Jurkat, Clone E6-1 (cell line): ENCODE measurements around the gene NOVA1.
A peak's percentile ranks its signal among the peaks of the same experiment; 100 is the strongest.

Experiments
- DNase-seq: peaks from one replicate; pipeline ENCODE4 v3.0.0-alpha.2; 2011; ENCODE audit warnings: low read depth, low spot score
- H3K4me3 ChIP-seq: 2 replicates; pipeline ENCODE4 v1.5.1; 2011; ENCODE audit warnings: mild to moderate bottlenecking, low read length, control low read depth, moderate library complexity

Gene NOVA1

DNA sequence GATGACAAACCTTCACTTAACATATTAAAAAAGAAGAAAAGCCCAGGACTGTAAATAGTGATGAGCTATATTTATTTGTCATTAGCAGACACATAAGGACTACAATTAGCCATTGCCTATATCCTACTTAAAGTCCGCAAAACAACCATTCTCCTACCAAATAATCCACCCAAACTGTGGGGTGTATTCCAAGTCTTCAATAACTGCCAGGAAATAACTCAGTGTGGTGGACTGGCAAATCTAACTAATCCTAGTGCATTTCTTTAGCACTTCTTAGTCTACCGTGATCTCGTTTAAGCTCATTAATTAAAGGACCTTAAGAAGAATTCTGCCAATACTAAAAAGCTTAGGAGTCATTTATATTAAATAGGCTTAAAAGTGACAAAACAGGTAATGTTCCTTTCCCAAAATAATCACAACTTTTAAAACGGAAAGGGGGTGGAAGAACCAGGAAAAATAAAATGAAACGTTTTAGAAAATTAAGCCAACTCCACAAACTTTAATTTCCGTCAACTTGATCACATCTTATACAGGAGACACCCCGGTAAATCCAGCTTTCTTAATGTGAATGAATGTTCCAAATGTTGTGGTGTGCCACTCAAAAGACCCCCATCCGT is 1.8 kb downstream of the NOVA1 start:
- DNase-seq = no peak
- H3K4me3 ChIP-seq = peak overlapping the region; percentile 66

DNA sequence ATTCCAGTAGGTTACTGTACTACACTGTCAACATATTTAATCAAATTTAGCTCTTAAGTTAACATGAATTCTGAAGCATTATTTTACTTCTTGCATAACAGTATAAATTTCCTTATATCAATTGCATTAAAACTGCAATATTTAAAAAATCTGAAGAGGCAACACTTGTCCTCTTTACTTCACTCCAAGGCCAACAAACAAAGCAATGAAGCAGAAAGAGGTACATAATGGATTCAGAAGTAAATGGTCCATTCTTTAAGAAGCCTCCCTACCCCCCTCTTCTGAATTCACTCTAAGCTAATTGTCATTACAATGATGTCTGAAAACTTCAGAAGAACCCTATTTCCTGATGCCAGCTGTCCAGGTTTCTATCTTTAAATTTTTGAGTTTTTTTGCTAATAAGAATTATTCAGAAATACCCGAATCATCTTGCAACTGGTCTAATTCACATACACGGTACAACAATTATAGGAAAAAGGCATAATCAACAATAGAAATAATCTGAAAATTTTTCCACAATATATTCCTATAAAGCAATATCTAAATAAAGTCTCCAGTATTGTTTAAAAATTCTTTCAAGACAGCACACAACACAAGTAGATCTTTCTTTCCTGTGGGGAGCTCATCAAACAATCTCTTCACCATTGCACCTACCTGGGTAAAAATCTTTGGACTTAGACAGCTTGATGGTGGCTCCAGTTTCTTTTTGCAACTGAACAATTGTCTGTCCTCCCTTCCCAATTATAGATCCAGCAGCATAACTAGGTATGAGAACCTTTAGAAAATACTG is 2.9 kb downstream of the NOVA1 start:
- DNase-seq = no peak
- no peak overlapping the region for H3K4me3 ChIP-seq

DNA sequence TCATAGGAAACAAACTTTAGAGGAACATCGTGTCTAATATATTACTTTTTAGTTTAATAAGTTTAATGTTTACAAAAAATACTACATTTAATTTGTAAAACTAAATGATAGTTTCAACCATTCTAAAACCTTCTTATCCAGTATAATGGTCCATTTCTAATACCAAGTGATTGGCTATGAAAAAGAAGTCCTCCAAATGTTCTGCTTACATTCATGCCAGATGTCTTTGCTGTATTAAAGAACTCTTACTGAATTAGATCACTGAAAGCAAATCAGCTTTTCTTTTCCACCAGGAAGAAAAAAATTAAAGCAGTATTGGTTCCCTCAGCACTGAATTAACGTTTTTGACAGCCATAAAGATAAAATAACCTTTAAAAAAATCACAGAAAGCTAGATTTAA is 3.7 kb downstream of the NOVA1 start:
- no peak overlapping the region for H3K4me3 ChIP-seq
- DNase-seq = no peak

DNA sequence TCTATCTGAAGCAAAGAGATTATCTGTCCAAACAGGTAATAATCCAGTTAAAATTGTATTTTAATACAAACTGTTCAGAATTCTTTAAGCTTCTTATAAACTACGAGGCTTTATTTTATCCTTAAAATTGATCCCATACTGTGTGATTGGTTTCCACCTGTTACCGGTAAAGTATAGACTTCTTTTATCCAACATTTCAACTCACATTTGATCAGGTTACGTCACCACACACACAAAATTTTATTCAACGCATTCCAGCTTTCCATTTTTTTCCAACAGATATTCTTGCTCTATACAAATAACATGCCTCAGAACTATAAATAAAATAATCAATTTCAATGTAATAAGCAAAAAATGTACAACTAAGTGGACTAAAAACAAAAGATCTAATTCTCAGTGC is 4.5 kb downstream of the NOVA1 start:
- H3K4me3 ChIP-seq = no peak overlapping the region
- no peak for DNase-seq

DNA sequence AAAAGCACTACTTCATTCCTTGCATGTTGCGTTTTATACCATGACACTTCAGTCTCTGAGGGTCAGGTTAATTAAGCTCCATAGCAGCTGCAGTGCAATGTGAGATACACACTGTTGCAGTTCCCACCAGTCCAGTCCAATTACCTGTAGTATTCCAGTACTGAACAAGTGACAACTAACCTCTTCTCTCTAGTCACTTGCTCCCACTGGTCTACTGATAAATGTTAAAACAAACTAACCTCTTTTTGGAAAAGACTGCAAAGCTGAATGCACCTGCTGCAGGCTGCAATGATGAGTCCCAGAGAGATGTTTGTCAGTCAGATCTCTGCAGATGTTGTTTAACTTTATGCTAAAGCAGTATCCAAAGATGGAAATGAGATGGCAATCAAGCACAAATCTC is 7.9 kb downstream of the NOVA1 start:
- DNase-seq = no peak
- no peak overlapping the region for H3K4me3 ChIP-seq

DNA sequence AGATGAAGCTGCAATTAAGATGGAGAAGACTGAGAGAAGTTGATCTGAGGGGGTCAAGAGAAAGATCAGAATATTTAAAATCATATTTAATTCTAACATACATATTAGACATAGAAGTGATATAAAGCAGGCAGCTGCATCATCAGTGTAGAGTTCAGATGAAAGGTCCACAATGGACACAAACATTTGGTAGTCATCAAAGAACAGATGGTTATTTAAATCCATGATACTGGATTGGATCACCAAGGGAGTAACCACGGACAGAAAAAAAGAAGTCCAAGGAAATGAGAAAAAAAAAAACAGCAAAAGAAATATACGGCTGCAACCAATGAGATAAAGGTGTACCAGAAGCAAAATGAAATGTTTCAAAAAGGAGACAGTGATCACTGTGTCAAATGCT is 20.1 kb downstream of the NOVA1 start:
- DNase-seq = no peak
- no peak overlapping the region for H3K4me3 ChIP-seq

DNA sequence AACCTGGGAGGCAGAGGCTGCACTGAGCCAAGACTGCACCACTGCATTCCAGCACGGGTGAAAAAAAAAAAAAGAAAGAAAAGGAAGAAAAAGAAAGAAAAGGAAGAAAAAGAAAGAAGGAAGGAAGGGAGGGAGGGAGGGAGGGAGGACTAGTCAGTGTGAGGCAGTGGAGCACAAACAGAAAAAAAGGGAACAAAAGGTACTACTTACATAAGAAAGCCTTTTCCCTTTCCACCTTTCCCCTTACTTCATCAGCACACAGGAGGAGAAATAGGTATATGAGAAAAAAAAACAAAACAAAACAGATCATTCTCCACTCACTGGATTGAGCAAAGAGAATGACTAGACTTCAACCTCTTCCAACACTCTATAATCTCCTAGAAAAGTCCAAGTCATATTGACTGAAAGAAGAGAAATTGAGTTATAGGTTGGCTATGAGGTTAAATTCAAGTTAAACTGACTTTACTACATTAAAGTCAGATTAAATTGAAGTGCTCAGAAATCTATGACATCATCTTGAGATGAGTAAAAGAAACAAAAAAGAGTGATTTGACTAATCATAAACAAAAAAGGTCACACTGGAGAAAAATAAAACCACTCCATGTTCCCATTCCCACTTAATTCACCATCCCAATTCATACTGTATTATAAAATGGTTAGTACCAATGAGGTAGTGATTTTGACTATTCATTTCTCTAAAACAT is 43.6 kb downstream of the NOVA1 start:
- H3K4me3 ChIP-seq = no peak overlapping the region
- DNase-seq = no peak

DNA sequence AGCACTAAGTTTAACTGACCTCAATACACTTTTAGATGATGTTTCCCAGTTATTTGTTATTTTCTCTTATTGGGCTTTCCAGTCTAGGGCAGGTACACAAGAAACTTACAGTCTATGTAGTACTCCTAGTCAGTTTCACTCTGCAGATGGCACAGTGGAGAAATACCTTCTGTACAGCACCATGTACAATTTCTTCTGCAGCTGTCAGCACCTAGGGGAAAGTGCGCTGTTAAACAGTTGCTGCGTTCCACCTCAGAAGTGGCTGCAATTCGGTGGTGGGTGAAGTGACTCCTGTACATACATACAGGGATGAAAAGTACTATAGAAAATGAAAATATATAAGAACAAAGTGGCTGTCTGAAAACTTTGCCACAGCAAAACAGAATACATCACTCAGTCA is 48.3 kb downstream of the NOVA1 start:
- DNase-seq = no peak
- H3K4me3 ChIP-seq = no peak overlapping the region

DNA sequence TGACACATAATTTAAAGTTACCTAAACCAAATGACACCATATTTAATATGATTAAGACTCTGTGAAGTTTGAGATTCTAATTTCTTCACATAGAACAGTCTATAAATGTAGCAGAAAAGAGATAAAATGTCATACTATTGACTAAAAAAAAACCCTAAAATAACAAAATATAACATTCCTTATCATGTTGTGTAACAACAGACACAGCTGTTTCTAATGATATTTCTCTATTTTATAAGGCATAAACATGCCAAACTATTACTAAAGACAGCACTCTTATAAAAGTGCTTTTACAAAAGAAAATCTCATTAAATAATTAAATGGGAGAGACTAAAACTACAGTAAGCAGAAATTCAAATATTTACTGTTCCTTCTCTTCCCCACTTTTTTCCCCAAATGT is 49.4 kb downstream of the NOVA1 start:
- no peak for DNase-seq
- H3K4me3 ChIP-seq = no peak overlapping the region

DNA sequence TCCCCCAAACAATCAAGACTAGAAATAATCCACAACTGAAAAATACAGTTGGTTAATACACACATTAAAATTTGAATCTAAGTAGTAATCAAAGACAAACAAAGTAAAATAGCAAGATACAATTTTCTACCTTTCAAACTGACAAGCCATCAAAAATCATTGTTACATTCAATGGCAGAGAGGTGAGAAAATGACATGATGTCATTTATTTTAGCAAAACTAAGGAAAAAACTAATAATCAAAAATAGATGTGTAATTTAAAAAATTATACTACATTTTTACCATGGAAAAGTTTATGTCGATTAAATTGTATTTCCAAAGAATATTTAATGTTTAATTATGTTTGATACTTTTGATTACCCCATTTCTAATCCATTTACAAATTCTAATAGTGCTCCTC is 59.7 kb downstream of the NOVA1 start:
- no peak for DNase-seq
- H3K4me3 ChIP-seq = no peak overlapping the region

DNA sequence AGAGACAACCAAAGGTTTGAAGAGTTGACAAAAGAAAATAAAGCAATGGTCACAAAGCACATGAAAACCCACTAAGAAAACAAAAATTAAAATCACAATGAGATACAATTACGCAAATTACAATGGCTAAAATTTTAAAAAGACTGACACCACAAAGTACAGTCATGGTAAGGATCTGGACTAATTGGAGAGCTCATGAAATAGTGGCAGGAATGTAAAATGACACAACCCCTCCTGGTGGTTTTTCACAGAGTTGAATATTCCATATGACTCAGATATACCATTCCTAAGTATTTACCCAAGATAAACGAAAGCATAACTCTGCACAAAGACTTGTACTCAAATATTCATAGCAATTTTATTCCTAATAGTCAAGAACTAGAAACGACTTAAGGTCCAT is 65.9 kb downstream of the NOVA1 start:
- no peak for DNase-seq

DNA sequence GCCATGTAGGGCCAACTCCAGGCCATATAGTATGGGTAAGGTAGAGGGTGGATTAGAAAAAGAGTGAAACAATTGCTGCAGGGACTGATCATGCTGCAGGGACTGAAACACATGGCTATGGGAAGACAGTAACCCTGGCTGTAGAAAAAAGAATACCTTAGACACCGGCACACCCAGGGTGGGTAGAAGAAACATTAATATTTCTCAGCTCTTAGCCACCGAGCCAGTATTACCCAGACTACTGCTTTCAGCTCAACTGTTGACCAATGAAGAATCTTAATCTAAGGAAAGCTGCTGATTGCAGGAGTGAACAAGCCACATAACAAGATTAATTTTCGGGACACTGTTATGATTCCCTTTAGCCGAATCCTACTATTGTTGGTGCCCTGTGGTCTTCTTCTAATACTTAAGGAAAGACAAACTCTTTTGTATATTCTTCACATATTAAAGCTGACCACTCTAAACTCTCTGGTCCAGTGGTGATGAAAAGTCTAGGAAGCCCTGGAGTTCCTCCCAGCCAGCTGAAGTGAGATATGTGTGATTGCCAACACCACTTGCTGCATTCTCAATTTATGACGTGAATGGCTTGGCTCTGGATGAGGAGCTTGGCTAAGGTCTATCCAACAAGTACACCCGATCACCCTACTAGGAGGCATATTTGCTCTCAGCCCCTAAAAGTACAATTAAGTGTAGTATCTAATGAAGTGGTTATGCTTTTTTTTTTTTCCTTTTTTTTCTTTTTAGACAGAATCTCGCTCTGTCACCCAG is 69.2 kb downstream of the NOVA1 start:
- DNase-seq = no peak
- H3K4me3 ChIP-seq = no peak overlapping the region

More for the DNA sequence above, 65.9 kb downstream of the NOVA1 start:
- no peak overlapping the region for H3K4me3 ChIP-seq

DNA sequence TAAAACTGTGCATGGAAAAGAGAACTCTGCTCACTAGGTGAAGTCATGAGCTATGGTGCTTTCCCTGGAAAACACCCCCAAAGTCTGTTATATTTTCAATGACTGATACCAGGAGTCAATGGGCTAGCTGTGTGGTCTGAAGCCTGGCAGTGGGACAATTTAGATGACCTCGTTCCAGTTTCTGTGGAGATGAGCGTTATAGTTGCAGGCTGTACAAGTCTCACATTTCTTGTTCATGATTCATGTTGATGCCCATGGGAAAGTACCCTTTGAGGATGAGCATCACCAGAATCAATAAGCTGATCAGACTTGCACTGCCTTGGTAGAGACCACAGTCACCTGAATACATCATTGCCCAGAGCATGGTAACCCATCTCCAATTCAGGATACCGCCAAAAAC is 70.7 kb downstream of the NOVA1 start:
- no peak for DNase-seq

DNA sequence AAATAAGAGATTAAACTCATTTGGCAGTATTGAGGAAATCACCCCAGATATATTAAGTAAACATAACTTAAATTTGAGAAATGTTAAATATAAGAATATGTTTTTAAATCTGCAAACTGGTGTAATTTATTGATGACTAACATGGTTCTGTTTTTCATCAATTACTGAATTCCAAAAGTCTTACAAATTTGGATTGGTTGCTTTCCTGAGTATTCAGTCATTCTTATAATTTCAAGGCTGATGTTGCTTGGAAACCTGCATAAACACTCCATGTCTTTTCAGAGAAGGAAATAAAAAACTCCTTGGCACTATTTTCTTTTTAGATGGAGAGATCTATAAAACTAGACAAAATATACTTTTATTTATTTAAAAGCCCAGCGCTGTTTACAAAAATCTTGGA is 71.7 kb downstream of the NOVA1 start:
- H3K4me3 ChIP-seq = no peak overlapping the region
- DNase-seq = no peak

More for the DNA sequence above, 70.7 kb downstream of the NOVA1 start:
- H3K4me3 ChIP-seq = no peak overlapping the region

DNA sequence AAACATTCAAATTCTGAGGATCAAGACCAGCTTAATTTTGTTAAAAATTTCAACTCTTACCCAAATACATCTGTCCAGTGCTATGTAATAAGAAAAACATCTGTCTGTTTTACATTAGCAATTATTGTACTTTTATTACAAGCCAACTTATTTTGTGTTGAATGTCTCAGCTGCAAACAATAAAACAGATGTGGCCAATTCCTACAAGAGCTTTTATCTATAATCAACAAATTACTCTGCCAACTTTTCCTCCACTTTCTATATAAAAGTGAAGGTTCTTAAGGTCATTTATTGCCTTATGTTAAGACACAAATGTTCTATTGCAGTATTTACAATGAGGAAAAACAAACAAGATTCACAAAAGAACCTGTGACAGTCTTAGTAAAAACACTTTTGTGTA is 72.7 kb downstream of the NOVA1 start:
- DNase-seq = no peak
- no peak overlapping the region for H3K4me3 ChIP-seq

DNA sequence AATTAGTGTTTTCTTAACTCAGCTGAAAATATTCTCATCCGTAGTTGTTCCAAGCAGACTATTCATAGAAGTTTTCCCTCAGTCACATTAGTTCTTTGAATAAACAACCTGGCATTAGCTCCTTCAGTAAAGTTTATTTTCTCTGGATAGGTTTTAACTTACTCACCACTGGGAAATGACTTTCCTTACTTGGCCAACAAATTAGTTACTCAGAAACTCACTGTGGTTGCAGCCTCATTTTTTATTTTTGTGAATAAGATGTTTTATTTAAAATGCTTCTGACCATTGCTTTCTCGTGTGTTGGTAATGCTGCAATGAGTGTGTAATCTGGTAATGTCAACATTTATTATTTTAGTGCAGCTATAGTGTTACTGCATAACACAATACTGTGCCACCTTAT is 74.9 kb downstream of the NOVA1 start:
- no peak for DNase-seq

DNA sequence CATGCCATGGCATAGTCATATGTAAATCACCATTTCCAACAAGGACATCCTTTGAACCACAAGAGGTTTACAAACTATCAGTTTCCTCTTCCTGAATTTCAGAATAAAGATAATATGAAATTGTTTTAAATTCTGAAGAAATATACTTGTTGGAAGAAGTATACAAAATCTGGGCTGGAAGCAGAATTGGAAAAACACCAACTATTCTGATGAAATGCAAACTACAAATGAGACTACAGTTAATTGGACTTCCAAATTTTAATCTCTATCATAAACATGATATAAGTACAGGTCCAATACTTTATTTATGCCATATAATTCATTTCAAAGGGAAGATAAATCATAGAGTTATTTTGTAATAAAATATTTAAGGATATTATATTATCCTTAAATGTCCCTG is 80.1 kb downstream of the NOVA1 start:
- H3K4me3 ChIP-seq = no peak overlapping the region
- DNase-seq = no peak

More for the DNA sequence above, 74.9 kb downstream of the NOVA1 start:
- no peak overlapping the region for H3K4me3 ChIP-seq

DNA sequence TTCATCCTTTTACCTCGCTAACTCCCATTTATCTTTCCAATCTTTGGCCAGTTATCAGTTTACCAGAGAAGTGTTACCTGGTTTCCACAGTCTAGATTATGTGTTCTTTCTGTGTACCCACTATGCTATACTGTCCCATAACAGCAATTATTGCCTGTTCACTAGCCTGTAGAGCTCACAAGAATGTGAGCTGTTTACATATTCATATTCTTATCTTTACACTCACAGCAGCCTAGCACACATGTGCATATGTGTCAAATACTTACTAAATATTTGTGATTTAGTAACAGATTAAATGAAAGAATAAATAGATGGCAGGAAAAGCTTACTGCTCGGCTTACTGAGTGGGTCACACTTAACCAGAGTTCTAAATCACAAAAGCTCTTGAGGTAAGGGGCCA is 97.8 kb downstream of the NOVA1 start:
- H3K4me3 ChIP-seq = no peak overlapping the region
- no peak for DNase-seq

DNA sequence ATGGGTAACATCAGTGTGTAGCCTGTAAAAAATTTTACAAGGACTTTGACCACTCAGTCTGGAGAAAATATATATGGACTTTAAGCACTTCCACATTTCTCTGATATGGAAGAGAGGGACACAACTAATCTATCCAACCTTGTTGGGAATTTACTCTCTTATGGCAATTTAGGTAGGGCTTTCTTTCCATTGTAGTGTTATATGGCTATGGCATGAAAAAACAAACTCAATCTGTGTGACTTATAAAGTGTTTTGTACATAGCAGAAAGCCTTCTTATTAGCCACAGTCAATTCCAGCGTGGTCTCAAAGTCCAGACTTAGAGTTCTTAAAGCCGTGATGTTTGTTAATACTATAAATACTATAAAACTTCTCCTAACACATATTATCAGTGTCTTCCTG is 98.3 kb downstream of the NOVA1 start:
- no peak for DNase-seq
- H3K4me3 ChIP-seq = no peak overlapping the region

DNA sequence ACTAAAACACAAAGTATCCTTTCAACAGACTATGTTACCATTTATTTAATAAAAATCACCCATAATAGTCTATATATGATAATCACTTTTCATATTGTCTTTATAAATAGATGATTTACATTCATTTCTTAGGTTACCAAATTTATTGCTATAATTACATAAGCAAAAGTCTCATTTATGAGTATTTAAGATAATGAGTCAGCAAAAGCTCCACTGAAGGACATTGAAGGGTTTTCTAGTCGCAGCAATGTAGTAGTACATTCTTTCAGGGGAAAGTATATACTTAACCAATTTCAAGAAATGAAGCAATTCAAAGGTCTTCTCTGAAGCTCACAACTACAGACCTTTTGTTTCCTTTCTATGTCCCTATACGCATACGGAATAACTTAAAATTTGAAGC is 110.9 kb downstream of the NOVA1 start:
- no peak for DNase-seq
- no peak overlapping the region for H3K4me3 ChIP-seq
